Adrenal gland (tissue), 12 donors: ENCODE data around the gene TUBGCP5. TPM values are rescaled to one million over a fixed set of nuclear protein-coding genes. Genes with fewer than 3 reads are reported as not detected.

Experiments used
- DNase-seq, 7 donors: peaks; one replicate each; pipeline ENCODE4 v3.0.0-alpha.2; 2019 to 2020
- H3K27ac ChIP-seq, 5 donors: fragments of 200-600 bp; sonication (generic) in 4 of 5; 1 replicate in 3 of 5; 2 replicates in 2 of 5; pipeline versions ENCODE4 v1.5.1 to v1.8.0; 2016 to 2020; ENCODE audit warnings: mild to moderate bottlenecking in 1 of 5
- H3K27me3 ChIP-seq: fragments of 200-600 bp; 2 replicates; pipeline ENCODE4 v1.8.0; 2021
- H3K36me3 ChIP-seq, 2 donors: fragments of 200-600 bp; replicated peaks in 1 of 2; 1 replicate in 1 of 2; 2 replicates in 1 of 2; pipeline versions ENCODE4 v1.5.1 to v1.8.0; 2018 to 2022
- H3K4me1 ChIP-seq, 2 donors: fragments of 200-600 bp; replicated peaks in 1 of 2; 1 replicate in 1 of 2; 2 replicates in 1 of 2; pipeline versions ENCODE4 v1.5.1 to v1.8.0; 2018 to 2021
- H3K4me3 ChIP-seq, 4 donors: fragments of 200-600 bp; sonication (generic) in 3 of 4; one replicate each; pipeline ENCODE4 v1.5.1; 2016 to 2018
- H3K9me3 ChIP-seq, 3 donors: fragments of 200-600 bp; sonication (generic) in 1 of 3; replicated peaks in 1 of 3; 1 replicate in 2 of 3; 2 replicates in 1 of 3; pipeline versions ENCODE4 v1.5.1 to v1.8.0; 2016 to 2021
- POLR2A ChIP-seq, 2 donors: fragments of 450-650 bp; IDR thresholded peaks; one replicate each; pipeline ENCODE4 v1.6.1; 2017; ENCODE audit warnings: antibody characterized with exemption in 2 of 2, mild to moderate bottlenecking in 2 of 2, moderate library complexity in 1 of 2
- whole genome bisulfite sequencing, 4 donors: extraction: QIAGEN DNeasy Blood & Tissue Kit in 2 of 4; methylation state at CpG; one replicate each; pipeline versions ENCODE4 v1.1.5 to v1.1.7; 2013 to 2017; 5-methylcytosine and 5-hydroxymethylcytosine counted together
- intact Hi-C, 2 donors: fragments of 100-400 bp; cut with DNase I; formaldehyde crosslinking; loops; one replicate each; pipeline versions ENCODE4 v1.14.1 to v1.15.0; 2022 to 2023
- polyA plus RNA-seq, 3 donors: library from polyadenylated mRNA; stranded (reverse); fragments of 200-250 nt in 2 of 3; fragments of 350-450 nt in 1 of 3; fragmentation: Illumina TruSeq in 1 of 3; extraction: RNeasy Lipid Tissue Mini Kit (QIAGEN cat#74804) in 1 of 3; gene quantifications; one replicate each; pipeline ENCODE4 v1.2.3, GENCODE V29; 2013 to 2014
- total RNA-seq, 9 donors: library from RNA; depleted of rRNA in 4 of 9; stranded (reverse); fragments of >200 nt in 4 of 9; fragments of 120-200 nt in 1 of 9; fragmentation: NEBNext Ultra II Directional in 1 of 9; extraction: Animal tissue kit (Norgen Biotek cat#: 25700) in 1 of 9; gene quantifications; one replicate each; pipeline versions ENCODE4 v1.1.0 to v1.2.4, GENCODE V29; 2013 to 2023
- TF ChIP-seq, protein P1 (sequence below), 6 experiments: fragments of 450-650 bp in 4 of 6; fragments of 200-600 bp in 2 of 6; sonication (generic) in 1 of 6; IDR thresholded peaks; 1 replicate in 5 of 6; 2 replicates in 1 of 6; pipeline versions ENCODE4 v1.5.1 to v1.8.0; 2016 to 2021; ENCODE audit warnings: antibody characterized with exemption in 6 of 6, mild to moderate bottlenecking in 2 of 6, moderate library complexity in 1 of 6
- donor health status: healthy with polysubstance abuse.
- donor health status: Bipolar disorder and iron deficiency.
- donor health status: DM: yes; HTN: yes; CAD: no.
- donor health status: DM: no; HTN: no; CAD: no.
- donor health status: DM: no; HTN: no; CAD: no.
- donor health status: DM: yes; HTN: yes; CAD: no.

Gene TUBGCP5
- total and polyA plus RNA-seq, 12 donors: 7.9 to 32.4 (median 20.6) TPM

DNA sequence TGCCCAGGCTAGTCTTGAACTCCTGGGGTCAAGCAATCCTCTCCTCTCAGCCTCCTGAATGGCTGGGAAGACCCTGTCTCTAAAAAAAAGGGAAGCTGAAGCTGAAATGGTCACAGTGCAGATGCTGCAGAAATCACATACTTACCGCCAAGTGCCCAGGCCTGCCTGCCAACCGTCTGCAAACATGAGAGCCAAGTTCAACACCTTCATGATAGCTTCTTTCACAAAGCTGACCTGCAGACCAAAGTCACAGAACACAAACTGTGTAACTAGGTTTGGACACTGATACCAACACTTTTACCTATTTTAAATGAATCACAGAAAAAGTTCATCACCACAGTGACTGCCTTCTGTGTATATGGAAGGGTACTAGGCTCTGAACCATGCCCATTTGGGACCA is 36.4 kb downstream of the TUBGCP5 start:
- no peak for TF ChIP-seq POLR2A (IDR thresholded peaks at IDR 0.05)
- TF ChIP-seq, protein P1, sequence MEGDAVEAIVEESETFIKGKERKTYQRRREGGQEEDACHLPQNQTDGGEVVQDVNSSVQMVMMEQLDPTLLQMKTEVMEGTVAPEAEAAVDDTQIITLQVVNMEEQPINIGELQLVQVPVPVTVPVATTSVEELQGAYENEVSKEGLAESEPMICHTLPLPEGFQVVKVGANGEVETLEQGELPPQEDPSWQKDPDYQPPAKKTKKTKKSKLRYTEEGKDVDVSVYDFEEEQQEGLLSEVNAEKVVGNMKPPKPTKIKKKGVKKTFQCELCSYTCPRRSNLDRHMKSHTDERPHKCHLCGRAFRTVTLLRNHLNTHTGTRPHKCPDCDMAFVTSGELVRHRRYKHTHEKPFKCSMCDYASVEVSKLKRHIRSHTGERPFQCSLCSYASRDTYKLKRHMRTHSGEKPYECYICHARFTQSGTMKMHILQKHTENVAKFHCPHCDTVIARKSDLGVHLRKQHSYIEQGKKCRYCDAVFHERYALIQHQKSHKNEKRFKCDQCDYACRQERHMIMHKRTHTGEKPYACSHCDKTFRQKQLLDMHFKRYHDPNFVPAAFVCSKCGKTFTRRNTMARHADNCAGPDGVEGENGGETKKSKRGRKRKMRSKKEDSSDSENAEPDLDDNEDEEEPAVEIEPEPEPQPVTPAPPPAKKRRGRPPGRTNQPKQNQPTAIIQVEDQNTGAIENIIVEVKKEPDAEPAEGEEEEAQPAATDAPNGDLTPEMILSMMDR (IDR thresholded peaks at IDR 0.05): no peak
- 91 to 96% (median 95%) methylated on average over 2 of the region's 2 CpGs for WGBS, 4 donors
- Histone ChIP-seq H3K4me3 (no peak overlapping the region), H3K9me3 (no peaks in the 10 kb centered on the region), H3K36me3 (peaks cover 0 to 76% of the 10 kb centered on the region in 2 donors), H3K27me3 (no peaks in the 10 kb centered on the region), H3K27ac (no peak overlapping the region), H3K4me1 (no peaks in the 10 kb centered on the region)
- intact Hi-C loops: no loop called here
- DNase-seq: no peak

DNA sequence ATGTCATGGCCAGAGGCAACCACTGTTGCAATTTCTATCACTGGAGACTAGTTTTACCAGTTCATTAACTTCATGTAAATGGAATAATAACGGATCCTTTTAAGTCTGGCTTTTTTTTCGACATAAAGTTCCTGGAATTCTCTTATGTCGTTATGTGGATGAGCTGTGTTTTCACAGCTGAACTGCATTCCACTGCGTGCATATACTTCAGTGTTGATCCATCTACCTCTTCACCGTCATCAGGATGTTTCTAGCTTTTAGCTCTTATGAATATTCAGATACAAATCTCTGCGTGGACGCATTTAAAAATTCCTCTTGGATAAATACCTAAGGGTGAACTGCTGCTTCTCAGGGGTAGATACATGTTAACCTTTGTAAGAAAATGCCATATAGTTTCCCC is 43.6 kb downstream of the TUBGCP5 start:
- no peaks in the 10 kb centered on the region for H3K9me3 ChIP-seq
- intact Hi-C loops: no loop called here
- H3K27me3 ChIP-seq: no peaks in the 10 kb centered on the region
- no peak overlapping the region for H3K27ac ChIP-seq
- no peak for TF ChIP-seq POLR2A (IDR thresholded peaks at IDR 0.05)
- TF ChIP-seq, protein P1 (IDR thresholded peaks at IDR 0.05): no peak
- WGBS, 4 donors: 86 to 93% (median 91%) methylated on average over 7 of the region's 7 CpGs
- H3K4me1 ChIP-seq: no peaks in the 10 kb centered on the region
- DNase-seq: peak in 1 of 7 donors; percentile 0
- no peak overlapping the region for H3K4me3 ChIP-seq
- H3K36me3 ChIP-seq: peaks cover 0 to 51% of the 10 kb centered on the region in 2 donors

- intact Hi-C loops: no loop called here
- Histone ChIP-seq H3K27me3 (no peaks in the 10 kb centered on the region), H3K4me3 (no peak overlapping the region), H3K9me3 (no peaks in the 10 kb centered on the region), H3K36me3 (peaks cover 0 to 22% of the 10 kb centered on the region in 2 donors), H3K27ac (no peak overlapping the region), H3K4me1 (no peaks in the 10 kb centered on the region)
- 51 to 73% (median 61%) methylated on average over 5 of the region's 5 CpGs for whole genome bisulfite sequencing, 4 donors
- DNase-seq: peak in 1 of 7 donors; percentile 47
- TF ChIP-seq, protein P1 (IDR thresholded peaks at IDR 0.05): no peak
- TF ChIP-seq POLR2A (IDR thresholded peaks at IDR 0.05): no peak
These were observed 47.4 kb downstream of the TUBGCP5 start for GRCh38 chr15:22992024-22992326.

- DNase-seq: peak in 2 of 7 donors; percentile 14 to 37
- no peak for TF ChIP-seq POLR2A (IDR thresholded peaks at IDR 0.05)
- TF ChIP-seq, protein P1 (IDR thresholded peaks at IDR 0.05): no peak
- intact Hi-C loops: no loop called here
- Histone ChIP-seq H3K9me3 (no peaks in the 10 kb centered on the region), H3K27me3 (no peaks in the 10 kb centered on the region), H3K4me1 (no peaks in the 10 kb centered on the region), H3K4me3 (no peak overlapping the region), H3K36me3 (peaks cover 0 to 13% of the 10 kb centered on the region in 2 donors), H3K27ac (no peak overlapping the region)
- WGBS, 4 donors: 68 to 74% (median 71%) methylated on average over 7 of the region's 7 CpGs
These were observed 49.5 kb downstream of the TUBGCP5 start for GRCh38 chr15:22989576-22990477.
